Left cardiac atrium (tissue), 4 donors: ENCODE data around the gene DMRTC2. TPM values are rescaled to one million over a fixed set of nuclear protein-coding genes. Genes with fewer than 3 reads are reported as not detected.

Experiments used
- ATAC-seq, 2 donors: fragments of 200-7000 bp; cut with Tn5 transposase; one replicate each; pipeline ENCODE4 v1.9.1; 2020; ENCODE audit warnings: mild to moderate bottlenecking in 2 of 2, moderate library complexity in 2 of 2
- DNase-seq: peaks from one replicate; pipeline ENCODE4 v3.0.0-alpha.2; 2020
- intact Hi-C, 2 donors: fragments of 100-400 bp; cut with DNase I; formaldehyde crosslinking; loops; one replicate each; pipeline versions ENCODE4 v1.14.1 to v1.15.1; 2022 to 2023
- long read RNA-seq: library from polyadenylated mRNA; unstranded; transcript quantifications from one replicate; pipeline ENCODE4 v2.0.0, GENCODE V29; 2021
- total RNA-seq, 2 donors: library from RNA; stranded (reverse); fragmentation: NEBNext Ultra II Directional; extraction: Animal tissue kit (Norgen Biotek cat#: 25700); gene quantifications; one replicate each; pipeline ENCODE4 v1.2.1, GENCODE V29; 2021
- donor health status: DM: no; HTN: yes; CAD: no.
- donor health status: DM: no; HTN: yes; CAD: no; lungs with severe emphysema.
- donor health status: DM: yes; HTN: yes; CAD: no.
- donor health status: Dilated cardiomyopathy.

DMRTC2 gene
- not detected for total RNA-seq
- long read RNA-seq, result 0 reads

DNA sequence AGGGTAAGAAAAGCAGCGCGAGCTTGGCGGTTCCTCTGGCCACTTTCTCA, at the start of gene DMRTC2:
TSS of gene DMRTC2 (plus strand) at position 42 of the 50 bp plus-strand sequence. CDS start 2,387 bp downstream, outside the sequence.
- intact Hi-C loops, result no loop called here
- DNase-seq, result no peak
- ATAC-seq, result no peak

- intact Hi-C loops, result no loop called here
- no peak for DNase-seq
These were observed 48.5 kb upstream of the DMRTC2 start, which contains the start of gene CEACAM3 for GRCh38 chr19:41796362-41796761. TSS of gene CEACAM3 (plus strand) at chr19:41796587. CDS start at chr19:41796678, 91 bp downstream.

GRCh38 chr19:41796901-41797300, 47.9 kb upstream of the DMRTC2 start:
- ATAC-seq (no peak), DNase-seq (no peak)
- intact Hi-C loops, result no loop called here

More at GRCh38 chr19:41796362-41796761, 48.5 kb upstream of the DMRTC2 start, which contains the start of gene CEACAM3:
- peak in 1 of 2 donors; percentile 28 for ATAC-seq

- ATAC-seq (peak in 1 of 2 donors; percentile 79), DNase-seq (no peak)
- intact Hi-C loops, result no loop called here
These were observed 45.3 kb upstream of the DMRTC2 start for GRCh38 chr19:41799444-41800000.

DNA sequence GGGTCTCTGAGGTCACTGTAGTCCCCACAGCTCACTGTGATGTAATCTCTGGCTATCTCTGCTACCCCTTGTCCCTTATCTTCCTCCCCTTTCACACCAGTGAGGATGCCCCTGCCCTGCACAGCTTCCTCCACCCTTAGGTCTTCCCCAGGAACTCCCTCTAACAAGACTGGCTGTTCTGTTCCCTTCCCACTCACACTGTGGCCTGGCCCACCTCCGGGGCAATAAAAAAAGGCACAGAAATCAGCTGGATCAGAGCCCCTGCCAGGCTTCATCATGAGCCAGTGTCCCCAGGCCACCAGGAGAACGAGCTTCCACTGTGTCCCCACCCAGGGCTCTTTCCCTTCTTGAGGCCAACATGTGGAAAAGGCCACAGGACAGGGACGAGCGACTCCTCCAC, 43.8 kb upstream of the DMRTC2 start:
- ATAC-seq, result no peak
- intact Hi-C loops, result no loop called here
- DNase-seq, result no peak

DNA sequence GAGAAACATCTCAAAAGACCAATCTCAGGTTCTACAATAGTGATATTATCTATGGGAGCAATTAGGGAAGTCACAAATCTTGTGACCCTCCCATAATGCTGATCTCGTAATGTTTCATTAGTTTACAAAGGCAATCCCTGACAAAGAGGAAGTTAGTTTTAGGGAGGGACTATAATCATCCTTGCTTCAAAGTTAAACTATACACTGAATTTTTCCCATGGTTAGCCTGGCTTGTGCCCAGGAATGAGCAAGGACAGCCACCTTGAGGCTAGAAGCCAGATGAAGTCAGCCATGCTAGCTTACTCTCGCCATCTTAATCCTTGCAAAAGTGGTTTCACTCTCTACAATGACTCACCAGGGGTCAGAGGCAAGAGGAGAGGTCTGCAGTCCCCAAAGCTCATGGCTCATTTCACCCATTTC, 43.0 kb upstream of the DMRTC2 start:
- ATAC-seq, result peak; percentile 30 to 50
- intact Hi-C loops, result no loop called here
- no peak for DNase-seq

DNA sequence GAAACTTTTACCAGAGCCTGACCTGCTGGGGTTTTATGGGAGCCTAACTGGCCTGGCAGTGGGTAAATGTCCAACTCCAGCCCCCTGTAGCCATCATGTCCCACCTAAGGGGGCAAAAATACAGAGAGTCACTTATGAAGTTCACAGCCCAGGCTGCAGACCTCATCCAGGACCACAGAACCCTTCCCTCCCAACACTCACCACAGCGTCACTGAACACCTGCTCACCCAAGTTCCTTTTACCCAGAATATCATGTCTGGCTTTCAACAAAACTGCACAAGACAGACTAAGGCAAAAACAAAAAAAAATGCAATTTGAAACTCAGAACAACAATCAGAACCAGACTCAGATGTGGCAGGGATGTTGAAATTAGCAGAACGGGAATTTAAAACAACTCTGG, 42.1 kb upstream of the DMRTC2 start:
- DNase-seq (no peak), ATAC-seq (no peak)
- intact Hi-C loops, result no loop called here

DNA sequence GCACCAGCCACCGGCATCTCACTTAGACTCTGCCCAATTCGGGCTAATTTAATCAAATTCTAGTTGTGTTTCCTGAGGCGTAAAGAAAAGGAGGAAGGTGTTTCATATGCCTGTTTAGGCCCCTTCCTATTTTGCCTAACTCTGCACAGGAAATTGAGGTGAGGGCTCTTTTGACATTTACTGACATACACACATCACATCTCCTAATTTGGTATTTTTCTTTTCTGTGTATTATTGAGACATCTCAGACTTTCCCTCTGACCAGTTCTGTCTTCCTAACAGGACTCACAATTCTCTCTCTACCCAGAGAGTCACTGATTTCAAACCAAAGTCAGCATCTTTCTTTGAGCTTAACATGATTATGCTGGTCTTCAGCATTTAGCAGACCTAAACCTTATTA, 40.5 kb upstream of the DMRTC2 start:
- intact Hi-C loops, result no loop called here
- ATAC-seq (no peak), DNase-seq (no peak)

DNA sequence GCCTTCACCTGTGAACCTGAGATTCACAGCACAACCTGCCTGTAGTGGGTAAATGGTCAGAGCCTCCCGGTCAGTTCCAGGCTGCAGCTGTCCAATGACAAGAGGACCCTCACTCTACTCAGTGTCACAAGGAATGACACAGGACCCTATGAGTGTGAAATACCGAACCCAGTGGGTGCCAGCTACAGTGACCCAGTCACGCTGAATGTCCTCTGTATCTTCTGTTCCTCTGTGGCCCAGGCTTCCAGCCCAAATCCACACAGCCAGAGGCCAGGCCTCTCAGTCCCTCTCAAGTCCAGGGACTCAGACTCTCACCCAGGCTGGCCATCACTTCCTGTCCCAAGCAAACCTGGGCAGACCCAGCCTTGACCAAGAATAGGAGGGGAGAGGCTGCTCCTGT, 37.7 kb upstream of the DMRTC2 start:
- ATAC-seq (no peak), DNase-seq (no peak)
- intact Hi-C loops, result no loop called here

- peak; percentile 46 for DNase-seq
These were observed 35.9 kb upstream of the DMRTC2 start for GRCh38 chr19:41808663-41809566.

DNA sequence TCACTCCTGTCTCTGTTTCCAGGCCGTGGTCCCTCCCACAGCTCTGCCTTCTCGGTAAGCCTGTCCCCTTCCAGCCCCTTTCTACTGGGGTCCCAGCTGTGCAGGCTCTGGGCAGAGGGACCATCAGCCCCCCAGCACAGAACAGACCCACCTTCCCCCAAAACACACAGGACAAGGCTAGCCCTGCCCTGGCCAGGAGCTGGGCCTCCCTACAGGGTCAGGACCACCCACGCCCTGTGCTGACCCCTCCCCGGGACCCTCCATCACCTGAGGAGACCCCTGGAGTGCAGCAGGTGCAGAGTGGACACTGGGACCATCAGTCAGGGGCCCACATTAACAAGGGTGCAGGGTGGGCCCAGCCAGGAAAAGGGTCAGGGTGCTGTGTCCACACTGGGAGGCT, 34.5 kb upstream of the DMRTC2 start:
- intact Hi-C loops, result no loop called here
- DNase-seq, result no peak
- no peak for ATAC-seq

More at GRCh38 chr19:41808663-41809566, 35.9 kb upstream of the DMRTC2 start:
- intact Hi-C loops, result no loop called here
- ATAC-seq, result peak in 1 of 2 donors; percentile 68

DNA sequence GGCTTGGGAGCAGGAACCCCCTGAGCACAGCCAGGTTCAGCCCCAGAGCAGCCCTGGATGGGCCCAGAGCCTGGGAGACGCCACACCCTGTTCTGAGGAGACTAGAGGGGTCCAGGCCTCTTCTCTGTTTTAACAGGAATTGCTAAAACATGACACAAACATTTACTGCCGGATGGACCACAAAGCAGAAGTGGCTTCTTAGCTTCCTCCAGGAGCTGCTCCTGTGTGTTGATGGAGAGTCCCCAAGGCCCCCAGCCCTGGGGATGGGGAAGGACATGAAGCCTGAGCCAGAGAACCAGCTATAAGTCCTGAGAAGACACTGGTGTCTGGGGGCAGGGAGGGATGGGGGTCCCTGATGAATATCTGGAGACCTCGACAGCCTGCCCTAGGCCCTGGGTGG, 33.8 kb upstream of the DMRTC2 start:
- DNase-seq (no peak), ATAC-seq (peak; percentile 64 to 65)
- intact Hi-C loops, result no loop called here

DNA sequence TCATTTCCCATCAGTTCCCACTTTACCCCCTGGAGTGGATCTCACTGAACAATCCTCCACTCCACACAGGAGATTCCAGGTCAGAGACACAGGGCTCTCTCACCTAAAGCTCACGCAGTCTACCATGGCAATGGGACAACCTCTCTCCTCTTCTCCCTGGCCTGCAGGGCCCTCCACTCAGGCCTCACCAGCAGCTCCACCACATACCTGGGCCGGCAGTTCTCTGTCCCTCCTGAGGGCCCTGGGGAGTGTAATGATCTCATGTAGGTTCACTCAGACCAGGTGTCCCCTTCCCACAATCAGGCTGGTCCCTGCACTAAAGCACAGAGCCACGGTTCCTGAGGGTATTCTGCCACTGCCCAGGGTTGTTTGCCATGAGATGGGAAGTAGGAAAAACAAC, 32.9 kb upstream of the DMRTC2 start:
- intact Hi-C loops, result no loop called here
- no peak for DNase-seq

DNA sequence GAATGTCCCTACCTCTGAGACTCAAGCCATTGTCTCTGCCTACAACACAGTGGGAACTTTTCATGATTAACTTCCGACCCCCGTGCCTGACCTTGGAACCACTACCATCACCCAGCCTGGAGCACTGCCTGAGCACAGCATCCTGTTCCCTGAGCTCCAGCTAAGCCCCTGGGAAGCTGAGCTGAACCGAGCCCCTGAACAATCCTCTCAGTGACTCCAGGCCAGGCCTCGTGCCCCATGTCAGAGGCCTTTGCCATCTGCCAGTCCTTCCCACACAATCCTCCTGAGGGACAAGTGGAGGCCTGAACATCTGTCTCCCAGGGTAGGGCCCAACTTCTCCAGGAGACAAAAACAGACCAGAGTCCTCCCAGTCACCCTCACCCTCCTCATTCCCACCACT, 30.9 kb upstream of the DMRTC2 start:
- DNase-seq, result no peak
- intact Hi-C loops, result no loop called here

More for the DNA sequence above, 32.9 kb upstream of the DMRTC2 start:
- no peak for ATAC-seq

GRCh38 chr19:41815301-41815700, 29.5 kb upstream of the DMRTC2 start:
- intact Hi-C loops, result no loop called here
- DNase-seq (no peak), ATAC-seq (no peak)

More for the DNA sequence above, 30.9 kb upstream of the DMRTC2 start:
- ATAC-seq, result no peak

GRCh38 chr19:41816761-41817160, 28.1 kb upstream of the DMRTC2 start:
- no peak for DNase-seq

GRCh38 chr19:41821003-41821735, 23.7 kb upstream of the DMRTC2 start:
- peak; percentile 27 to 48 for ATAC-seq
- intact Hi-C loops, result no loop called here

More at GRCh38 chr19:41816761-41817160, 28.1 kb upstream of the DMRTC2 start:
- intact Hi-C loops, result no loop called here
- ATAC-seq, result no peak

GRCh38 chr19:41837981-41838708, 6.7 kb upstream of the DMRTC2 start:
- ATAC-seq (no peak), DNase-seq (no peak)
- intact Hi-C loops, result no loop called here

More at GRCh38 chr19:41821003-41821735, 23.7 kb upstream of the DMRTC2 start:
- DNase-seq, result no peak

GRCh38 chr19:41839211-41839610, 5.6 kb upstream of the DMRTC2 start:
- no peak for ATAC-seq
- intact Hi-C loops, result no loop called here
- no peak for DNase-seq

GRCh38 chr19:41843371-41843770, 1.5 kb upstream of the DMRTC2 start:
- ATAC-seq (no peak), DNase-seq (no peak)
- intact Hi-C loops, result no loop called here
